CD4-positive, alpha-beta T cell treated with Interleukin-12 subunit alpha and Interleukin-12 subunit beta, for 1 hour (primary cell): Measurements from ENCODE around the gene MNT.
A peak's percentile ranks its signal among the peaks of the same experiment; 100 is the strongest.

Source experiments
- DNase-seq: peaks from one replicate; pipeline ENCODE4 v3.0.0-alpha.2; 2020

The MNT gene

DNA sequence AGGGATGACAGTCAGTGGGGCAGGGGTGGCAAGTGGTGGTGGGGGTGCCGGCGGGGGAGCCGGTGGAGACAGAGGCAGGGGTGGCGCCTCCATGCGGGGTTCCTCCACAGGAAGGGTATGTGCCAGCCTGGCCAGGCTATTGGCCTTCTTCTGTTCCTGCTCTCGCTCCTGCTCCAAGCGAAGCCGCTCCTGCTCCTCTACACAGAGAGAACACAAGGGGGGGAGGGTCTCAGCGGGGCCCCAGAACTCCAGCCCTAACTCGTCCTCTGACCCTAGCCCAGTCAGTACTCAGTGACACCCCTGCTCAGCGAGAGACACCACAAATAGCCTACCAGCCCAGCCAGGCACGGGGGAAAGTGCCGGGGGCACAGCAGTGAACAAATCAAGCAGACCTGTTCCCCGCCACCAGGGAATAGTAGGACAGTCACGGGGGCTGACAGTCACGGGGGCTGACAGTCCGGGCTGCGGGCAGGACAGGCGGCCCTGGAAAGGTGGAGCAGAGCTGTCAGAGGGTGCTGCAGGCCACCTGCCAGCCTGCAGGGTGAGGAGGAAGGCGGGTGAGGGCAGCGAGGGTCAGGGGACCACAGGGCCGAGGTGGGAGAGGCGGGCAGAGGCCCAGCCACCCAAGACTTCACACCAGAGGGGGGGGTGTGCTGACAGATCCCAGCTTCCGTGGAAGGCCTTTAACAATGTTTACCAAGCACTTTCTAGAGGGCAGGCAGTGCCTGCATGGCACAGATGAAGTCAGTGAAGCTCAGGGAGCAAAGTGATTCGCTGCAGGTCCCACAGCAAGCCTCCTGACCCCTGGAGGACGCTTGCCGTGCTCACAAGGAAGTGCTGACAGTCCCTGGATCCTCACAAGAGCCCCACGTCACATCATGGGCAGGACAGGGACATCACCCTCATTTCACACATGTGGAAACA is 5.3 kb downstream of the MNT start:
- no peak for DNase-seq

DNA sequence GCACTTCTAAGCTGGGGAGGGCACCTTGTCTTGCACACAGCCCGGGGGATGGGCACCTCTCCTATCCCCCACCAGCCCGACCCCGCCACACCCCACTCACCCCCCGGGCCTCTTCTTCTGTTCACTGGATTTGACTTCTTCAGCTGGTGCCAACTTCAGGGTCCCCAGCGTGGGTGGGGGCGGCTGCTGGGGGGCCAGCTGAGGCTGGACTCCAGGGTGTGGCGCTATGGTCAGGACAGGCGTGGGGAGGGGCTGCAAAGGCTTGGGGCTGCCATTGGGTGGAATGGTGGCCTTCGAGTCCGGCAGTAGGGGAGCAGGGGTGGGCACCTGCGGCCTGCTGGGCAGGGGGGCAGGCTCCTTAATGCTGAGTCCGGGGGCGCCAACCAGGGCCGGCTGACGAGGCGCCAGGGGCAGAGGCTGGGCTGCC is 6.1 kb downstream of the MNT start:
- DNase-seq = no peak

DNA sequence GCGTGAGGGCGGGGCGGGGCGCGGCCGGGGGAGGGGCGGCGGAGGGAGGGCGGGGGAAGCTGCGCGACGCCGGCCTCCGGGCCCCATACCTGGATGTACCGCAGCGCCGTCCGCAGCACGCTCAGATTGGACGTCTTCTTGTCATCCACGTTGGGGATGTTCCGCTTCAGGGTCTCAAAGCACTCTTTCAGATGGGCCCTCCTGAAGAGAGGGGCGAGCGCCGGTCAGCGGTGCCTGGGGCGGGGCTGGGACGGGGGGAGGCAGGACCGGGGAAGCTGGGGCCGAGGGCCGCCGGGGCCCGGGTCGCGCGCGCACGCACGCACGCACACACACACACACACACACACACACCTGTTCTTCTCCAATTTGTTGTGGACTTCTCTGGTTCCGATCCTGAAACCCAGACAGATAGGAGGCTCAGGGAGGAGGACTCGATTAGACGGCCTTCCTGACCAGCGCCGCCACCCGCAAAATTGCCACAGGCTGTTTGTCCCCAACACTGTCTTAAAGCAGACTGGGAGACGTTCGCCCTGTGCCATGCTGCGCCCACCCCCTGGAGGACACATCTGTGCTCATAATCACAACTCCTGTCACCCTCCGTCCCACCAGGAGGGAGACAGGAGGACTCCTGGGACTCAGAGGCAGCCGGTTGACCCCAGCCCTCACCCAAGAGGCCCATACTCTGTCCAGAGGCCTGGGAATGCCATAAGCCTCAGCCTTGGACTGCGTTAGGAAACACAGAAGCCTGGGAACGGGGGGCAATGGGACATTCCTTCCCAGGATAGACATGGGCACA is 6.7 kb downstream of the MNT start:
- DNase-seq = no peak

DNA sequence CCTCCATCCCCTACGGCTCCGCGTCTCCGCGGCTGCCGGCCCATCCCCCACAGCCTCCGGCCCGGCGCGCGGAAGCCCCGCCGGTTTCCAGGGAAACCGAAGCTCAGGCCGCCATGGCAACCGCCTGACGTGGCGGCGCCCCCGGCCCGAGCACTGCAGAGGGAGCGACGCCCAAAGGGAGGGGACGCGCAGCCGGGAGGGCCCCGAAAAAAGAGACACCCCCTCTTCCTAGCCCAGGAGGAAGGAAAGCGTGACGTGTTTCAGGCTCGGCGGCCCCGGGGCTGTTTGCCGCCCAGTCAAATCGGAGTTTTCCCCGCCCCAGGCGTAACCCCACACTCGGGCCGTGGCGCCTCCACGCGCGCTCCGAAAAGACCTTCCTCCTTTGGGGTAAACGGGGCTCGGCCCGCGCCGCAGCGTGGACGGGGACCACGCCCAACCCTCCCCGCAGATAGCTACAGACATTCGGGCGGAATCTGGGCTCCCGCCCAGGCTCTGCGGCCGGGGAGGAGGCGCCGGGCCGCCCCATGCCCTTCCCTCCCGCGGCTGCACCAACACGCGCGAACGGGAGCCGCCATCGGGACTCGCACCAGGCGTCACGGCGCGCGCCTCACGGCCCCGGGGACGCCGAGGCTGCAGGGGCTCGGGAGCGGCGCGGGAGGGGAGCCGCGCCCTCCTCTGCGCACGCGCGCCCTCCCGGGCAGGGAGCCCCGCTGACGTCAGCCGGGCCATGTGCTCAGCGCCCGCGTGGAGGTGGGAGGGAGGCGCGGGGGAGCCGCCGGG is 7.5 kb downstream of the MNT start:
- peak; percentile 93 for DNase-seq

DNA sequence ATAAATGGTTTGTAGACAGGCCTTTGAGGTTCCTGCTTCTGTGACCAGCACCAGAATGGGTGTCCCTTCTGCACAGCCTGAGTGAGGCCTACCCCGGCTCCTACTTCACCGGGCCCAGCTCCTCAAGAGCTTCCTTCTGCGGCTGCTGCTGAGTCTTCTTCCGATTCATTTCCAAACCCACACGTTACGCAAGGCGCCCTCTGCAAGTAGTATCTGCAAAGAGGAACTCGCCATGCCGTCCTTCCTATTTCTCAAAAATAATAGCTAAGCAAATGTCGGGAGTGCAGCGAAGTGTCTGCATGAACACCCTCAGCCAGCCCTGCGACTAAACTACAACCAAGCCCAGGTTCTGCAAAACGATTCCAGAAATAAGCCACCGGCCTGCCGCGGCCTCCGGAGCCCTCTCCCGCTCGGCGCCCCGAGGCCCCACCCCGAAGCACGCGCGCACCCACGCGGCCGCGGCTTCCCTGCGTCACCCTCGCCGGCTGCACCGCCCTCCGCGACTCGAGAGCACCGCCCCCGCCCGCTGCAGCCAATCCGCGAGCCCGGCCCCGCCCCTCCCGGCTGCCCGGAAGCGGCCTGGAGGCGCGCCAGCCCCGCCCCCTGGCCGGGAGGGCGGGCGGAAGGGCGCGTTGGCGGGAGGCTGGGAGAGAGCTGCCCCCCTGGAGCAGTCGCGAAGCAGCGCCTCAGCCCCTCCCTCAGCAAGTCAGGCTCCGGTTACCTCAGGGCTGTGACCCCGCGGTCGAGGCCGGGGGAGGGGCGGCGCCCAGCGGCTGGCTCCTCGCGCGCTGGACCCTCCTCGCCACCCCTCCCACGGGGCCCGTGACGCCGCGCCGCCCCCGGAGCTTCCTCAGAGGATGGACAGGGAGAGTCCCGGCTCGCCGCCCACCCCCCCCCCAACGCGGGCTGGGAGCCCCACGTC is 8.3 kb downstream of the MNT start:
- peak; percentile 98 for DNase-seq

DNA sequence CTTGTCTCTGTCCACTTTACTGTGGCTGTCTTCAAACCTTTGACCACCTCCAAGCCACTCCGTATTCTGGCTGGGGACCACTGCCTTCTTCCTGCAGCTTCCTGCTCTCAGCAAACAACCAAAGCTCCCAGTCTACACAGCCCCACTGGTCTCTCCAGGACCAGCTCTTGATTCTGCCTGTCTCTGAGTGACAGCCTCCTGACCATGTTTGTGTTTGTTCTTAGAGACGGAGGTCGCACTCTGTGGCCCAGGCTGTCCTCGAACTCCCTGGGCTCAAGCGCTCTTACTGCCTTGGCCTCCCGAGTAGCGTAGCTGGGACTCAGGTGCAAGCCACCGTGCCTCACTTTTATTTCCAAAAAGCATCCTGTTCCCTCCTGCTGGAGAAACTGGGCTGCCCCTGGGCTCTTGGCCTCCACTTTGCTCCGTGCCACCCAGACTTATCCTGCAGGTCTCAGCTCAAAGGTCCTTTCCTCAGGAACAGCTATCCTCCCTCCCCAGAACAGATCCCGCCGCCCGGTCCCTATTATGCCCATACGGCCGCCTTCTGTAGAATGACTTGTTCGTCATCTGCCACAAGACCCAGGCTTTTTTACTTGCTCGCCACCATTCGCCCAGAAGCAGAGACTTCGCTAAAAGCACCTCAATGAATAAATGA is 9.1 kb downstream of the MNT start:
- DNase-seq = no peak

- no peak for DNase-seq
Observed at GRCh38 chr17:2390199-2390836, 10.5 kb downstream of the MNT start.

- no peak for DNase-seq
Observed at GRCh38 chr17:2388683-2389055, 12.2 kb downstream of the MNT start.

DNA sequence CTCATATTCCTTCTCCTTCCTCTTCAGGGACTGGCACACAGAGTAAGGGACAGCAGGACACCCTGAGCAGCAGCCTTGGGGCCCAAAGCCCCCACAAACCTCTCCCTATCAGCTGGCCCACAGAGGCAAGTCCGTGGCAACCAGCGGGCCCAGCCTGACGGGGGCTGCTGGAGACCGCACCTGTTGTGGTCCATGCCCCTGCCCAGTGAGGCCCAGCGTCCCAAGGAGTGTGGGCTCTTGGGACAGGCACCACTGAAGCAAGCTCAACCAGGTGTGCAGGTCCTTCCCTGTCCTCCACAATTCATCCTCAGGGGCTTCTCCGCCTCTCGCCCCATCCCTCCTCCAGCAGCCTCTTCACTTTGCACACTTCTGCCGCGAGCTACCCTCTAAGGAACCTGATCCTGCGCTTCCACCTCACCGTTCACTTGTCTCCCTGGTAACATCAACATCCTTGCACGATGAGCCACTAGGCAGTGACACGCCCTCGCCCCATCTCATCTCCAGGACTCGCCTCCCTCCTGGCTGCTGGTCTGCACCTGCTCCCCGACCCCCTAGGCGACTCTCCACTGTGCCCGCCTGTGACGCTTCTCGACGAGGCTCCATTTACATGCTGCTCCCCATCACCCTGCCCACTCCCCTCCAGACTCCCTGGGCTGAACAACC is 12.7 kb downstream of the MNT start:
- no peak for DNase-seq

DNA sequence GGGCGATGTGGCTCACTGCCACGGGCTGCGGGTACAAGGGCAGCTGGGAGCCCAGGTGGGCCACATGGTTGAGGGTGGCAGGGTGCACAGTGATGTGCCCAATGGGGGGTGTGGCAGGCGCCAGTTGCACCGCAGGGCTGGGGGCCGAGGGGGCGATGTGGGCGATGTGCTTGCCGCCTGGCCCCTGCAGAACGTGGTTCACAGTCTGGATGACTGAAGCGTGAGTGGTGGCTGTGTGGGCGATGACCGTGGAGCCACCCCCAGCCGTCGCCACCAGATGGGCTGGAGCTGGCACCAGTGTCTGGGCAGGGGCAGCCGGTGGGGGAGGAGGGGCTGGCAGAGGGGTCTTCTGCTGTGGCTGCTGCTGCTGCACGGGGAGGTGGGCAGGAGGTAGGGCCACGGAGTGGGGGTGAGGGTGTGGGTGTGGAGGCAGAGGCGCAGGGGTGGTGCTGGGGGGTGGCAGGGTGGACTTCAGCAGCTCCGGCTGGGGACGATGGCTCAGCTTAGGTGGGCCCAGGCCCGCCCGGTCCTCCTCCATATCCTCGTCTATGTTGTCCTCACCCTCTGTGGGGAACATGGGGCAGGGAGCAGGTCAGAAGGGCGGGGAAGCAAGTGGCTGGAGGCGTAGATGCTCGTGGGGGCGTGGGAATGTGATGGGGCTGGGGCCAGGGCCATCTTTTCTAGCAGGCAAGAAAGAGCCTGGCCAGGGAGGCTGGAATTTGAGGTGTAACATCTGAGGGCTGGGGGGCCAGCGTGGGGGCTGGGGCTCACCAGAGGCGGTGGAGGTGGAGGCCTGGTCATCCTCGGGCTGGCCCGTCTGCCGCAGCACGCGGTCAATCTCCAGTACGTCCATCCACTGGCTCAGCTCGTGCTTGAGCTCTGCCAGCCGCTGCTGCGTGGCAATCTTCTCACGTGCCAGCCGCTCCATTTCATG is 13.5 kb downstream of the MNT start:
- DNase-seq = no peak

DNA sequence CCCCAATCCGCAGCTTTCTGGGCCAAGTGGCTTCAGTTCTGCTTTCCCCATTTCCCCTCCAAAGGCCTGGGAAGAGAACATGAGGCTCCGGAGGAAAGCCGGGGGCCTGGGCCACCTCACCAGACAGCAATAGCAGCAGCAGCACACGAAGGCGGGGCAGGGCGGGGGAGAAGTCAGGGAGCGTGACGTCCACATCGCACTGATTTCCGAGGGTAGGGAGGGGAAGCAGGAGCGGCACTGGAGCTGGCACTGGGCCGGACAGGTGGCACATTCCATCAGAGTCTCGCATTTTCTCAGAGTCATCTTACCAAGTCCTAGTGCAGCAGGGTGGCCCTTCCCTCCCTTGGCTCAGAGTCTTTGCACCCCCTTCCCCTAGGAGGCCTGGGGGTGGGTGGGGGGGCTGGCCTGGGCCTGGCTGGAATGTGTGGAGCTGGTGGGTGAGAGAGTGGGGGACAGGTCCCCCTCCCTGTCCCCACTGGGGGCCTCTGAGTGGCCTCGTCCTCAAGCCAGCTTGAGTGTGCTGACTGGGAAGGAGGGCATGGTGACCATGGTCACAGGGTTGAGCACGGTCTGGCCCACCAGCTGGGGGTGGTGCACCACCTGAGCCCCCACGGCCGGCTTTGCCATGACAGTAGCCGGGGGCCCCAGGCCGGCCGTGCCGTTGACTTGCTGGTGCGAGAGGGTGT is 14.3 kb downstream of the MNT start:
- DNase-seq = no peak

GRCh38 chr17:2385240-2386210 is 15.3 kb downstream of the MNT start:
- no peak for DNase-seq

DNA sequence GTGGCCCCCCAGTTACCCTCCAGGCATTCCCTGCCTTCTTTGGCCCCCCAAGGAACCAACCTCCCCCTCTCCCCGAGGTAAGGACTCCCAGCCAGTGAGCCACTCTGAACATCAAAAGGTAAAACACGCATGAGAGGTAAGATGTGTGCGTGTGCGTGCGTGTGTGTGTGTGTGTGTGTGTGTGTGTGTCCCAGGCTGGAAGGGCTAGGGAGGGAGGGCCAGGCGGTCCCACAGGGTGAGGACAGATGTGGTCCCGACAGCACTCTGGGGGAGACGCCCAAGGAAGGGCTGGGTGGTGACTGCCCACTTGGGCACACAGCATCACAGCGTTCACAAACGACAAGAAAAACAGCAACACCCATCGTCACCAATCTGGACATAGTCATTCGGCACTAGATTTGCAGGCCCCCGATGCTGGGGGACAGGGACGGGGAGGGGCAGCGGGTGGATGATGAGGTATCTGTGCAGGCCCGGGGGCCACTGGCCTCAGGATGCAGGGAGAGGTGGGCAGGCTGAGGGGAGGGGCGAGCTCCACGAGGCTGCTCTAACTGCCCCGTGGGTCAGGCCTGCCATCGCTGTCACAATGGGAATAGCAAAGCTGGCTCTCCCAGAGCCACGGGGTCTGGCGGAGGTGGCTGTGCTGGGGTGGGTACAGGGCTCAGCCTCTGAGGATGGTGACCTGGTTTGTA is 16.3 kb downstream of the MNT start:
- DNase-seq = no peak

- DNase-seq = no peak
Observed at GRCh38 chr17:2383628-2384167, 17.2 kb downstream of the MNT start.

- DNase-seq = no peak
Observed at GRCh38 chr17:2380950-2381649, 19.8 kb downstream of the MNT start.
